HG02623 (cell line): Measurements from ENCODE around the gene PLEKHM3.
"Not testable (repeated sequence)": the region's sequence is repeated elsewhere in the genome, so short reads cannot be mapped to it uniquely, and the experiment has no call there.

Experiments used
- ATAC-seq: cut with Tn5 transposase; IDR thresholded peaks from one replicate; pipeline ENCODE4 v1.9.1; 2021; ENCODE audit warnings: moderate library complexity; ENCODE audit not compliant: unreplicated experiment

Gene PLEKHM3

GRCh38 chr2:208037564-208038487 is 12.5 kb upstream of the PLEKHM3 start:
- ATAC-seq: no peak

GRCh38 chr2:208036357-208036756 is 11.0 kb upstream of the PLEKHM3 start:
- ATAC-seq: no peak

DNA sequence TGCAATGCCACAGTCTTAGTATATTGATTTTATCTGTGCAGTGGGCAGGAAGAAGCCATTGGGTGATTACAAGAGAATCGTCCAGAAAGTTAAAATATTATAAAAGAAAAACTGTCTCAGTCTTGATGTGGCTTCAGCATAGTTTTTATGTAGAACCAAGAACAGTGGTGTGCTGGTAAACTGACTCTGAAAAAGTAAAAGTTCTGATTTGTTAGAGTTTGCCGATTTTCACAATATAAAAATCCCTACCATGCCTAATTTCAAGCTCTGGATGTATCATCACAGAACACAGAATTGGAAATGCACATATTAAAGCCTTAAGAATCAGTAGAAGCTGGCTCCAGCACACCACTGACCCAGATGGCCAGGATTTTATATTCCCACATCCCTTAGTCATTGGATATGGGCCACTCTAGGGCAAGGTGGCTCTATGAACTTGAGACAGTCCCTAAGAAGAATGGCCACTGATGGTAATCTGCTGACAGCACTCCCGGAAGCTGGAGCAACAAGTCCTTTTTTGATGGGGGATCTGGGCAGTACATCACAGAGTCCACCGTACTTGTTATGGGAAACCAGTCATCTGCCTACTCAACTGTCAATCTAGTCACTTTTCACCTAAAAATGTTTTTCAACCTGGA is 9.3 kb upstream of the PLEKHM3 start:
- ATAC-seq: no peak

DNA sequence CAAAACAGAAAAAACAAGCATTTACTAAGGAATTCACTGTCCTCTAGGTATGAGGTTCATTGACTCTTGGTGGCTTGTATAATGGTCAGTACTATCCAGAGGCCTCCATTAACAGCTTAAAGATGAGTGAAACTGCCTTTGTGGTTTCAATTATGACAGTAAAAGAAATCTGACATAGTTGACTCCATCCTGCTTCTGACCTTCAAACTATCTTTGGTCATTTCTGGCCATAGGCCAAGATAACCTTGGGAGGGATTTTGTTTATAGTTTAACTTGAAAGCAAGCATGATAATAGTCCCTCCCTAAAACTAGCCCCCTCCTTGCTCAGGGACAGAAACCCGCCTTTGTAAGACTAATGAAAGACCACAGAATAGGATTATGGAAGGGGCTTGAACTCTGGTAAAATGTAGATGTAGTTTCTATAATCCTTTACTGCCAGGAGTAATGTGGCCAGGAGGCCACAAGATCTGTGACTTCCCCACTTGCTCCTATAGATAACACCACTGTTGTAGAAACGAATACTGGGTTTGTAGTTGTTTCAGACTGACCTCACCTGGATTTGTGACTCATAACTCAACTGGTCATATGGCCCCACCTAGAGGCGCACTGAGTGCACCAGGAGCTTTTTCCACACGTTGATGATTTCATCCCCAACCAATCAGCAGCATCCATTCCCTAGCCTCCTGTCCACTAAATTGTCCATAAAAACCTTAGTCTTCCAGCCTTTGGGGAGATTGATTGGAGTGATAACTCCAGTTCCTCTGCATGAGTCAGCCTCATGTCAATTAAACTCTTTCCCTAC is 8.6 kb upstream of the PLEKHM3 start:
- ATAC-seq: peak; percentile 91

- ATAC-seq: no peak
Observed at GRCh38 chr2:208031608-208032019, 6.3 kb upstream of the PLEKHM3 start.

DNA sequence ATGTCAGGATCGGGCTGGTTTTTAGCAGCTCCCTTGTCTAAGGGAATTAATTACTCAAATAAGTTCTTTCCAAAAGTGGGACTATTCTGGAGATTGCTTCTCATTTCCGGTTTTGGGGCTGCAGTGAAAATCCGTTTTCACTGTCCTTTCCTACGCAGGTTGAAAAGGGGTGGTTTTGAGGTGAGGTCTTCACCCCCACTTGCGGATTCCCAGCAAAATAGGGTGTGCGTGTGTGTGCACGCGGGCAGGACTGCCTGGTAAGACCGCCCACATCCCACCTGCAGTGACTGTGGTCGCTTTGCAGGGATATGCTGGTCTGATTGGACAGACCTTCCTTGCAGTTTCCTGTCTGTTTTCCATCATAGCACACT is 472 bp upstream of the PLEKHM3 start:
- peak; percentile 16 for ATAC-seq

- ATAC-seq: no peak
Observed at GRCh38 chr2:208024091-208024490, 1.2 kb downstream of the PLEKHM3 start.

DNA sequence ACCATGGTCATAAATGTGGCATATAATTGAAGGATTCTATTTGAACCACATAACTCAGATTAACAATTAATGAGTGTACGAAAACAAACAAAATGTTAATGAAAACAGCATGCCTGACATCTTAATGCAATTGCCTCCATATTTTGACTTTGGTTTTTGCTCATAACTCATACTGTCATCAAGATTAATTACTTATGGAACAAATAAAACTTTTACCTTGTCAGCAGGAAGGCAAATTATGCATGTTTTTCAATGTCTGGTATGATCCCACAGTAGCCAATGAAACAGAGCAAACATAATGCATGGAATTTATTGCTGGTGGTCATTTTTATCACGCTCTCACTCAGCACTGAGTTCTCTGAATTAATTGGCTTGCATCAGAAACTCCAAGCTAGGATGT is 5.1 kb downstream of the PLEKHM3 start:
- ATAC-seq: no peak

- ATAC-seq: not testable (repeated sequence)
Observed at GRCh38 chr2:208018124-208018712, 7.1 kb downstream of the PLEKHM3 start.

GRCh38 chr2:208017721-208018120 is 7.6 kb downstream of the PLEKHM3 start:
- ATAC-seq: no peak

DNA sequence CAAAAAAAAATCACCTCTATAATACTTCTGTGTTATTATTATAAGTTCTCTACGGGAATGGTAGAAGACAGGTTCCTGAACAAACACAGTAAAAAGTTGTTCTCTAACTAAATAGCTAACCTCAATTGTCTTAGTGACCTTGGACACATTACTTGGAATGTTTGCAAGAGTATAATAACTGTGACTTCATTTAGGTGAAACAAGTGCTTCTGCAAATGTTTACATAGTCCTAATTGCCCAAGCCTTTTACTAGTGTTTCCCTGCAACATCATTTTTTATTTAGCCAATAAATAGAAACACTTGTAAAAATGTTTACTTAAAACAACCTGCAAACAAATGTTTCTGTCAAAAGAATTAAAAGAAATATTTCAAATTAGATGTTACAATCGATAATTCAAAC is 9.9 kb downstream of the PLEKHM3 start:
- ATAC-seq: no peak

DNA sequence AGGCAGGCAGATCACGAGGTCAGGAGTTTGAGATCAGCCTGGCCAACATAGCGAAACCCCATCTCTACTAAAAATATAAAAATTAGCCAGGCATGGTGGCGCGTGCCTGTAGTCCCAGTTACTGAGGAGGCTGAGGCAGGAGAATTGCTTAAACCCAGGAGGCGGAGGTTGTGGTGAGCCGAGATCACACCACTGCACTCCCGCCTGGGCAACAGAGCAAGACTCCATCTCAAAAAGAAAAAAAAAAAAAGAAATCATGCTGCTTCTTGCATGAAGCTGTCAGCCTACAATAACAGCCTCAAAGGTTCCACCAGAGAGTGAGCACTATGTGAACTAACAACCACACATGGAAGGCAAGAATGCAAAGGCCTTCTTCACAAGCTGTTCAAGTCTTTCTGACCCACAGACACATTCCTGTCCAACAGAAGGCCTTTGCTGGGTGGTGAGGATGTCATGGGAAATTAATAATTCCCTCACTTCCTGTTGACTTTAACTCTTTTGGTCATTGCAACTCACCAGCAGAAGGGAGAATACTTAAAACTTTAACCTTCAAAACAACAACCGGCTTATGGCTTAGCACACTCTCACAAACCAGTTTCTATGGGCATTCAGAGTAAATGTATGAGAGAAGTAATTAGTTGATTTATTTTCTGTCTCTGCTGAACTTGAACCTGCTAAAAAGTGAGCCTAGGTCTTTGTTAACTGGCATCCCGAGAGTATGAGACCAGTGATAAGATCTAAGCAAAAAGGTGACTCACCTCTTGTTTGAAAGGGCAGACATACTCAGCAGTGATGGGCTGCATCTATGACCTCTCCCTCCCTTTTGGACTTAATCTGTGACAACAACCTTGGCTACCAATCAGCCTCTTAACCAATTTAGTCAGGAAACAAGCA is 11.8 kb downstream of the PLEKHM3 start:
- no peak for ATAC-seq

- no peak for ATAC-seq
Observed at GRCh38 chr2:208012449-208012848, 12.9 kb downstream of the PLEKHM3 start.

- ATAC-seq: no peak
Observed at GRCh38 chr2:208010506-208010905, 14.8 kb downstream of the PLEKHM3 start.

- ATAC-seq: peak; percentile 50
Observed at GRCh38 chr2:208006833-208007232, 18.5 kb downstream of the PLEKHM3 start.

GRCh38 chr2:208006337-208006736 is 19.0 kb downstream of the PLEKHM3 start:
- ATAC-seq: no peak

GRCh38 chr2:208001924-208002323 is 23.4 kb downstream of the PLEKHM3 start:
- ATAC-seq: no peak

DNA sequence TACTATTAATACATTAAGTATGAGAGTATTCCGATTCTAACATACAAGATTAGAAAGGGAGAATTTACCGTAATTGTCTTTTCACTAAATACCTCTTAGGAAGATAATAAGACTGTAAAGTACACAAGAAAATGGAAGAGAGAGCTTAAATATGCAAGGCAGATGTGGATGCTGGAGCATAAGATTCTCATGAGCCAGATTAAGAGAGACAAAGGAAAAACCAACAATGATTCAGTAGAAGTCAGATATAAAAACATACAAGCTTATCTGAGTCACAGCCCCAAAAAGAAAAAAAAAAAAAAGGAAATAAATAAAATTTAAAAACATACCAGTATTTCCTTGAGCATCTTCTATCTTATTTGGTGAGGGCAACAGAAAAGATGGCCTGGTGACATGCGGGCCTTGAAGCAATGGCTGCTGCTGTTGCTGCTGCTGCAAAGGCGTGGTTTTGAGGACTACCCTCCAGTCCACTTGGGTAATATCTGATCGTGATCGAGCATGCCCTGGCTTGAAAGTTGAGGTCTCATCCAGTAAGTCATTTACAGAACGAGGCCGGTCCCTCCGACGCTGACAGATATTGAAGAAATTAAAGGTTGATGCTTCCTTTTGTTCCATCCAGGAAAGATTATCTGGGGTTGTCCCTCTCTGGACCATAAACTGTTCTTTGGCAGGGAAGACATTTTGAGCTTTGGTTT is 24.5 kb downstream of the PLEKHM3 start:
- ATAC-seq: no peak

DNA sequence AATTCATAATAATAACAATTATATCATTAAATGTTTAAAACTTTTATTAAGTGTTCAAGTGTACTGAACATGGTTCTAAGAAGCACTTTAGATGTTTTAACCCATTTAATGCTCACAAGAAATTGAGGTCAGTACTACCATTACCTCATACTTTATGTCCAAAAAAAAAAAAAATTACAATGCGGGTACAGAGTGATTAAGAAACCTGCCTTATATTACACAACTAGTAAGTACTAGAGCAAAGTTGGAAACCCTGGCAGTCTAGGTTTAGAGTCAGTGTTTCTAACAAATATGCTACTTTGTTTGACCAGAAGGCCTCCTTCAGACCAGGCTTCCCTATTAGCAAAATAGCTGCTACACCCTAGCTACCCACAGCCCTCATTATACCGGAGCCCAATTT is 28.5 kb downstream of the PLEKHM3 start:
- ATAC-seq: no peak

GRCh38 chr2:207995887-207996286 is 29.4 kb downstream of the PLEKHM3 start:
- ATAC-seq: no peak
